Measurements from ENCODE around the gene ARF1. TPM values are rescaled to one million over a fixed set of nuclear protein-coding genes. Genes with fewer than 3 reads are reported as not detected.

ARF1 gene
- total and polyA plus RNA-seq, 2 of the 13 experiments (the other 11 are each of a cell fraction or from before 2014, with no cell fraction given) = 186 to 327 TPM

GRCh38 chr1:228102791-228103620 is 20.5 kb downstream of the ARF1 start, which contains the start of gene C1orf35 (continued):
- TF ChIP-seq TRAFD1 (CRISPR knock-in tag; IDR thresholded peaks at IDR 0.05; ENCODE audit: borderline replicate concordance) = no peak
- TF ChIP-seq ZNF382 (CRISPR knock-in tag; IDR thresholded peaks at IDR 0.05; ENCODE audit: borderline replicate concordance) = no peak
- TF ChIP-seq ZNF792 (CRISPR knock-in tag; IDR thresholded peaks at IDR 0.05) = peak; percentile 87; the same call in 1 of the 2 replicates
- TF ChIP-seq RARG (CRISPR knock-in tag; IDR thresholded peaks at IDR 0.05; ENCODE audit: low read depth) = no peak
- peak; percentile 37; the same call in 1 of the 2 replicates for TF ChIP-seq ZNF274 (CRISPR knock-in tag; IDR thresholded peaks at IDR 0.05)
- no peak for TF ChIP-seq HIC2 (CRISPR knock-in tag; IDR thresholded peaks at IDR 0.05; ENCODE audit: low read depth)
- no peak for TF ChIP-seq ZNF660 (CRISPR knock-in tag; IDR thresholded peaks at IDR 0.05; ENCODE audit: borderline replicate concordance, low read depth)
- TF ChIP-seq ZNF143 (CRISPR knock-in tag; IDR thresholded peaks at IDR 0.05) = peak; percentile 53; the same call in 1 of the 2 replicates
- TF ChIP-seq MAZ (IDR thresholded peaks at IDR 0.05; ENCODE audit: borderline replicate concordance, low read depth, low read length) = no peak
- TF ChIP-seq MAZ (CRISPR knock-in tag; IDR thresholded peaks at IDR 0.05; ENCODE audit: low read depth) = peak; percentile 91
- TF ChIP-seq ZSCAN20 (CRISPR knock-in tag; IDR thresholded peaks at IDR 0.05; ENCODE audit: borderline replicate concordance) = peak; percentile 68; the same call in 1 of the 2 replicates
- TF ChIP-seq IRF2 (CRISPR knock-in tag; IDR thresholded peaks at IDR 0.05) = peak; percentile 86
- peak; percentile 85 for TF ChIP-seq RNF2 (conservative IDR thresholded peaks at IDR 0.05; ENCODE audit: low read depth)
- TF ChIP-seq SOX6 (IDR thresholded peaks at IDR 0.05) = no peak
- TF ChIP-seq SOX6 (CRISPR knock-in tag; IDR thresholded peaks at IDR 0.05) = peak; percentile 67; the same call in 1 of the 2 replicates
- TF ChIP-seq STAT6 (CRISPR knock-in tag; IDR thresholded peaks at IDR 0.05; ENCODE audit: borderline replicate concordance) = 0 out of 2 replicates have a peak, but pooled peaks have one; percentile 54
- 0 out of 2 replicates have a peak, but pooled peaks have one; percentile 27 for TF ChIP-seq JDP2 (CRISPR knock-in tag; IDR thresholded peaks at IDR 0.05; ENCODE audit: borderline replicate concordance)
- TF ChIP-seq NFYC (CRISPR knock-in tag; IDR thresholded peaks at IDR 0.05) = peak; percentile 52; the same call in 1 of the 2 replicates
- 0 out of 2 replicates have a peak, but pooled peaks have one; percentile 27 for TF ChIP-seq DNMT3B (CRISPR knock-in tag; conservative IDR thresholded peaks at IDR 0.05)
- TF ChIP-seq, protein P1, sequence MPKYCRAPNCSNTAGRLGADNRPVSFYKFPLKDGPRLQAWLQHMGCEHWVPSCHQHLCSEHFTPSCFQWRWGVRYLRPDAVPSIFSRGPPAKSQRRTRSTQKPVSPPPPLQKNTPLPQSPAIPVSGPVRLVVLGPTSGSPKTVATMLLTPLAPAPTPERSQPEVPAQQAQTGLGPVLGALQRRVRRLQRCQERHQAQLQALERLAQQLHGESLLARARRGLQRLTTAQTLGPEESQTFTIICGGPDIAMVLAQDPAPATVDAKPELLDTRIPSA (CRISPR knock-in tag; IDR thresholded peaks at IDR 0.05; ENCODE audit: borderline replicate concordance) = no peak
- peak; percentile 56; the same call in 1 of the 2 replicates for TF ChIP-seq ZNF558 (CRISPR knock-in tag; IDR thresholded peaks at IDR 0.05; ENCODE audit: borderline replicate concordance)
